GM12891 (cell line): ENCODE measurements around the gene PTPRJ.
A peak's percentile ranks its signal among the peaks of the same experiment; 100 is the strongest.

Experiments
- DNase-seq: peaks from one replicate; pipeline ENCODE4 v3.0.0; 2011; ENCODE audit warnings: low spot score; ENCODE audit not compliant: insufficient read length
- FAIRE-seq: peaks from 2 replicates; lab custom pipeline; 2011; peaks lifted over from hg19 to GRCh38; lab: Jason Lieb, UNC
- PAX5 ChIP-seq: IDR thresholded peaks from 2 replicates; pipeline ENCODE4 v1.6.1; 2011; ENCODE audit warnings: low read length, moderate library complexity, mild to moderate bottlenecking; ENCODE audit not compliant: insufficient read depth, severe bottlenecking
- POLR2A ChIP-seq: IDR thresholded peaks from 2 replicates; pipeline ENCODE4 v1.6.1; 2011; ENCODE audit warnings: low read depth, low read length, control low read depth
- POLR2AphosphoS5 ChIP-seq: IDR thresholded peaks from 2 replicates; pipeline ENCODE4 v1.6.1; 2011; ENCODE audit warnings: low read depth, low read length, control low read depth
- POU2F2 ChIP-seq: IDR thresholded peaks from 2 replicates; pipeline ENCODE4 v1.6.1; 2011; ENCODE audit warnings: low read depth, mild to moderate bottlenecking, control low read depth, low read length, moderate library complexity
- SPI1 ChIP-seq: IDR thresholded peaks from 2 replicates; pipeline ENCODE4 v1.6.1; 2011; ENCODE audit warnings: low read depth, low read length, control low read depth
- TAF1 ChIP-seq: IDR thresholded peaks from 2 replicates; pipeline ENCODE4 v1.6.1; 2011; ENCODE audit warnings: low read depth, low read length, control low read depth

Gene PTPRJ

DNA sequence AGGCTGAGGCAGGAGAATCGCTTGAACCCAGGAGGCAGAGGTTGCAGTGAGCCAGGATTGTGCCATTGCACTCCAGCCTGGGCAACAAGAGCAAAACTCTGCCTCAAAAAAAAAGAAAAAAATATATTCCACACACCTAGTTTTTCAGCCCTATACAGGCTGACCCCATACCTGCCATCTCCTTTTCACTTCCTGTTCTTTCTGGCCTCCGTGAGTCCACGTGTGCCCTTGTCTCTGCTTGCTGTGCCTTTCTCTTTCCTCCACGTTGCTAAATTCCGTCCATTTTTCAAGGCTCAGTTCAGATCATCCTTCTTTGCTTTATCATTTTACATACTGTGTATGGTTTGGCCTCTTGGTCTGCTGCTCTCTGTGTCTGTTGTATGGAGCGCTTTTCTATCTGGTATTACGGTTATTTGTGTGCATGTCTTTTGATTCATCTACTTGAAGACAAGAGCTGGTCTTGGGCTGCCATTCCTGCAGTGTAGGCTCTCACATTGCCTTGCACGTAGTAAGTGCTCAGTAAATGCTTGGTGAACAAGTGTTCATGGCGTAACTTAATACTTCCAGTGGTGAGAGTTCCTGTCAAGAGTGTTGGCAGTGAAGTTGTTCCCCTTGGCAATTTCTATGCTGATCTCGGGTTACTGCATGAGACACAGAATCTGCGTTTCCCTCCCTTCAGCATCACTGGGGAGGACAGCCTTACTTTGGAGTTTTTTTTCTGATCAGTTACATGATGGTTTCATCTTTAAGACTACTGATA, 57.5 kb downstream of the PTPRJ start:
- FAIRE-seq (no peak), DNase-seq (no peak)
- TF ChIP-seq TAF1 (no peak), SPI1 (peak; percentile 88)

DNA sequence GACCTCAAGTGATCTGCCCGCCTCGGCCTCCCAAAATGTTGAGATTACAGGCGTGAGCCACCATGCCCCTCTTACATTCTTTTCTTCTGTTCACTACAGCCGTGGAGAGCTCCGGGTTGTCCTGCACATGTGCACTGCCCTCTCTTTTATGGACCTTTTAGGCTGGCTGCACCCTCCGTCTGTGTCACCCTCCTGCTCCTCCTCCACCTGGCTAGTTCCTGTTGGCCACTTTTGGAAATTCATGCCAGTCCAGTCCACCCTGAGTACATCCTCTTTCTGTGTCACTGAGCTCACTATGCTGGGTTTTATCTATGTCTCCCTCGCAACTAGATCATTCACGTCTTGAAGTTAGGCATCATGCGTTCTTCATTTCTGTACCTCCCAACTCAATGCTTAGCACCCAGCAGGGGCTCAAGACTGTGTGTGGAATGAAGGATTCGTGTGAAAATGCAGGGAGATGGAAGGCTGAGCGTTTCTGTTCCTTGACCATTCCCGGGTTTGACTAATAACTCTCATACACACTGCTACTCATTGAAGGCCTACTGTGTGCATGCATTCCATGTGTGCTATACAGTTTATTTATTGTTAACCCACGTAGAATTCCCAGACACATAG, 60.6 kb downstream of the PTPRJ start:
- DNase-seq (no peak), FAIRE-seq (no peak)
- TF ChIP-seq POLR2AphosphoS5 = no peak
- no peak for TF ChIP-seq TAF1
- TF ChIP-seq PAX5 = no peak
- no peak for TF ChIP-seq POU2F2
- TF ChIP-seq POLR2A = no peak
- TF ChIP-seq SPI1 = no peak

DNA sequence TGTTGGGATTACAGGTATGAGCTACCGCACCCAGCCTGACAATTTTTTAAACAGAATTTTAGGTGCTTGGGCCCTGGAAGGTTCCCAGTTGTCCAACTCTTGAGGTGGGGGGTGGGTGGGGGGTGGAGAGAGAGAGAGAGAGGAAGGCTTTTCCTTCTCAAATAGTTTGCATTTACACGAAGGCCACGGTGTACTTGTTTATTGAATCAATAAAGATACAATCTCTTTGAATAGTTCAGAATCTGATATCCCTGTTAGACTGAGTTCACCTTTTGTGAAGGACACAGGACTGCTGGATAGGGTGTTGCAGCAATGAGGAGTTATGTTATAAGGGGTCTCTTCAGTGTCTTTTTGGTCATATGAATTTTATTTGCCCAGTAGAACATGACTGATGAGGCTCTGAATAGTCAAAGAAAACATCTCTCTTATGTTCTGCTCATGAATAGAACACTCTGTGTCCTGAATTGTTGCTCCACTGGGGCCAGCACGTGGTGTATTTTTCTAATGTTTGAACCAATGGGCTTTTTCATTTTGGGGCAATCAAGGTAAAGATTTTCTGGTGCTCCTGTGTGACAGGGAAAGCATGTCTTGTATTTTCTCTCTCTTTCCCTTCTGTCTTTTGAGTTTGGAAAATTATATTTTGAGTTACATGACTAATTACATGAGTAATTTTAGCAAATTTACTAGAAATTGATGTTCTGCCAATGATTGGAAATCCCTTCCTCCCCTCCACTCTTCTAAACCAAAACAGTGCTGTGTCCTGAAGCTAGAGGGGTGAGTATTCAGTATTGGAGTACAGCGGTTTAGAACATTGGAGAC, 61.7 kb downstream of the PTPRJ start:
- DNase-seq (no peak), FAIRE-seq (no peak)
- TF ChIP-seq PAX5 = no peak

DNA sequence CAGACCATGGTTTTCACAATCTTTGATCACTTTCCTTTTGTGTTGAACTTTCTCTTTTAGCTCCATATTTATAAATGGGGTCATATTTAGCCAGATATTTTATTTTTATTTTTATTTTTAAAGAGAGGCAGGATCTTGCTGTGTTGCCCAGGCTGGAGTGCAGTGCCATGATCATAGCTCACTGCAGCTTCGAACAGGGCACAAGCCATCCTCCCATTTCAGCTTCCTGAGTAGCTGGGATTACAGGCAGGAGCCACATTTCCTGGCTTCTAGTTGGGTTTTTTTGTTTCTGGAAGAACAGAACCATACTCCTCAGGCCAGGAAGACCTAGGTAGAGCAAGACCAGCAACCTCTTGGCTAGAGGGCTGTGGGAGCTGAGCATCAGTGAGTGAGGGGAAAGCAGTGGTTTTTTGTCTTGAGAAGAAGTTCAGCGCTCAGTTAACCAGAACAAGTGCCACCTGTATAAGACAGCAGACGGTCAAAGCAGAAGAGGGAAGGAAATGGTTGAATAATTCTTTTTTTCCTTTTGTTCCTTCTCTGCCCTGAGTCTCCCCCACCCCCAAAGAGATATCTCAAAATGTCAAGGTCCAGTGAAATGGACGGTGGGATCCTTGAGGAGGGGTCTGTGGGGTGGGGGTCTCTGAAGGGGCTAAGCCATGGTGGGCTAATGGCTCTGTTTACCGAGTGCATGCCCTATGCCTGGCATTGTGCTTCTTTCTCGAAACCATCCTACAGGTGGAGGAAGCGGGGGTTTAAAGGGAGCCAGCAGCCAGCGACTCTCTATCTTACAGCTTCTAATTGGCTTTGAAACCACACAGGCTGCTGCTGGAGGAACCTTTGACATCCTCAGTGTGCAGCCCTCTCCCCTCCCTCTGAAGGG, 63.0 kb downstream of the PTPRJ start:
- FAIRE-seq (peak; percentile 86), DNase-seq (no peak)
- no peak for TF ChIP-seq PAX5
- TF ChIP-seq POLR2A = 0 out of 2 replicates have a peak, but pooled peaks have one; percentile 24

DNA sequence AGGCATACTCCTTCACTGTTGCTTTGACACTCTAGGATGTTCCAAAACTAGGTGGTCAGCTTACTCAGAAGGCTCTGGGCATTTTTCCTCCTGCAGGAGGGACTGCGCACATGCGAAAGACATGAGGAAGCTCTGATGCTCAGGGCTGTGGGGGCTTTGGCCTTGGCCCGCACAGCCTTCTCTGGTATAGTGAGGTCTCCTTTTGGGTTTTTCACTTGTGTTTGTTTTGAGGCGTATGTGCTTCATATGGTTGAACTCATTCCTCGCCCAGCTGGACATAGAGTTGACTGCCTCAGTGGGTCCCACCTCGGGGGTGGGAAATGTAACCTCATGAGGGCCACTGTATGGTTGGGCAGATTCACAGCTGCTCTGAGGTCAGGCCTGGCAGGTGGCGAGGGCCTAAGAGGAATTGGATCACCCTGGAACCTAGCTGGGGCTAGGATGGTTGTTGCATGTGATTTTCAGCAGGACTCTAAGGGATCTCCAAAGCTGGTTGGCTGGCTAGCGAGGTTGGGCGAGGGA, 63.7 kb downstream of the PTPRJ start:
- TF ChIP-seq TAF1 (no peak), POLR2A (no peak), POU2F2 (no peak), PAX5 (no peak), SPI1 (no peak), POLR2AphosphoS5 (no peak)
- DNase-seq = no peak
- FAIRE-seq = no peak

- no peak for TF ChIP-seq POLR2AphosphoS5
- no peak for TF ChIP-seq SPI1
- no peak for TF ChIP-seq PAX5
- no peak for TF ChIP-seq POLR2A
- TF ChIP-seq POU2F2 = no peak
- no peak for TF ChIP-seq TAF1
- peak; percentile 86 for FAIRE-seq
- no peak for DNase-seq
Observed at GRCh38 chr11:48044577-48044976, 64.2 kb downstream of the PTPRJ start.

DNA sequence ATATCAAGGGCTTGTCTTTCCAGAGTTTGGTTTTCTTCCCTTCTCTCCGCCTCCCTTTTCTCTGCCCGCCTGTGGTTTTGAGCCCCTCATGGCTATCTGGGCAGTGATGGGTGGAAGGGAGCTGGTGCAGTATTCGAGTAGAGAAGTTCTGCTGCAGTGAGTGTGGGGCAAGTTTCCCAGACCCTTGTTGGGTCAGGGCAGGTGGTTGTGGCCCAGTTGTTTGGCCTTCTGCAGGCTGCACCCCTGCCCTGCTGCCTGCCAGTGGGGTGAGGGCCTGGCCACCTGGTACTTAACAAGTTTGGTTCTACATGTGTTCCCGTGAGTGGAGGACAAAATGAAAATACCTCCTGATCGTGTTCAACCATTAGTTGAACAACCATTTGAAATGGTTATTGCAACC, 65.2 kb downstream of the PTPRJ start:
- DNase-seq = no peak
- peak; percentile 65 for FAIRE-seq
- TF ChIP-seq POU2F2 (no peak), POLR2A (no peak), TAF1 (no peak), PAX5 (no peak), SPI1 (no peak), POLR2AphosphoS5 (no peak)

GRCh38 chr11:48047616-48048015, 67.3 kb downstream of the PTPRJ start:
- no peak for TF ChIP-seq PAX5
- TF ChIP-seq POLR2AphosphoS5 = no peak
- no peak for TF ChIP-seq POLR2A
- no peak for TF ChIP-seq SPI1
- no peak for TF ChIP-seq TAF1
- TF ChIP-seq POU2F2 = no peak
- DNase-seq (no peak), FAIRE-seq (no peak)

DNA sequence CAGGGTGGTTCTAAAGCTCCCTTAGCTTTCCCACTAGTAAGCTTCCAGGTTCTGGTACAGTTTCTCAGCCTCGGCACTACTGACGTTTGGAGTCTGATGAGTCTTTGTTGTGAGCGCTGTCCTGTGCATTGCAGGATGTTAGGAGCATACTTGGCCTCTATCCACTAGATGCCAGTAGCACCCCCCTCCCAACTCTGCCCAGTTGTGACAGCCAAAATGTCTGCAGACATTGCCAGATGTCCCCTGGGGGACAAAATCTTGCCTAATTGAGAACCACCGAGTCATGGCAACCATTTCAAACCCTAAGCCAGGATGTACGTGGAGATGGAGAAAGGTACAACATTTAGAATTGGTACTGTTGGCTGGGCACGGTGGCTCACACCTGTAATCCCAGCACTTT, 68.7 kb downstream of the PTPRJ start:
- FAIRE-seq (no peak), DNase-seq (no peak)
- no peak for TF ChIP-seq TAF1
